Astrocyte (in vitro differentiated cells and primary cell): ENCODE data around the gene ATP11C.

Source experiments
- EZH2 ChIP-seq: IDR thresholded peaks from 2 replicates; pipeline ENCODE4 v1.6.1; 2012; ENCODE audit warnings: mild to moderate bottlenecking, low read length, inconsistent platforms; ENCODE audit not compliant: insufficient read depth
- TF ChIP-seq, protein P1 (sequence below): IDR thresholded peaks from 2 replicates; pipeline ENCODE4 v1.5.1; 2011; ENCODE audit warnings: low read depth, mild to moderate bottlenecking, inconsistent platforms, low read length, moderate library complexity; ENCODE audit not compliant: insufficient read depth

DNA sequence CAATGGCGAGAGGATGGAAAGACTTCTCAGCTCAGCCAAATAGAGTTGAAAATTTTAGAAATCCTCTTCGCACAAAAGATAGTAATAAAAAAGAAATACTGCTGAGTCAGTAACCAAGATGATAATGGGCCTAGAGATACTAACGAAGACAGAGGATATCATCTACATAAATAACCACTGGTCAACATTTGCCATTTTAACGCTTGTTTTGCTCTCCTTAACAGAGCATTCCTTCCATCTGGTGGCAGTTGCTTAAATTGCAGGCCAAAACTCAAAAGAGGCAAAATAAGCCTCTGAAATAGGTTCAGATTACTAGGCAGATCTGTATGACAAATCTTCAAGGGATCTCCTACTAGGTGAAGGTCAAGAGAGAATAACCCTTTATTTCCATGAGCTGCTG lies 173.2 kb downstream of the ATP11C start:
- TF ChIP-seq, protein P1, sequence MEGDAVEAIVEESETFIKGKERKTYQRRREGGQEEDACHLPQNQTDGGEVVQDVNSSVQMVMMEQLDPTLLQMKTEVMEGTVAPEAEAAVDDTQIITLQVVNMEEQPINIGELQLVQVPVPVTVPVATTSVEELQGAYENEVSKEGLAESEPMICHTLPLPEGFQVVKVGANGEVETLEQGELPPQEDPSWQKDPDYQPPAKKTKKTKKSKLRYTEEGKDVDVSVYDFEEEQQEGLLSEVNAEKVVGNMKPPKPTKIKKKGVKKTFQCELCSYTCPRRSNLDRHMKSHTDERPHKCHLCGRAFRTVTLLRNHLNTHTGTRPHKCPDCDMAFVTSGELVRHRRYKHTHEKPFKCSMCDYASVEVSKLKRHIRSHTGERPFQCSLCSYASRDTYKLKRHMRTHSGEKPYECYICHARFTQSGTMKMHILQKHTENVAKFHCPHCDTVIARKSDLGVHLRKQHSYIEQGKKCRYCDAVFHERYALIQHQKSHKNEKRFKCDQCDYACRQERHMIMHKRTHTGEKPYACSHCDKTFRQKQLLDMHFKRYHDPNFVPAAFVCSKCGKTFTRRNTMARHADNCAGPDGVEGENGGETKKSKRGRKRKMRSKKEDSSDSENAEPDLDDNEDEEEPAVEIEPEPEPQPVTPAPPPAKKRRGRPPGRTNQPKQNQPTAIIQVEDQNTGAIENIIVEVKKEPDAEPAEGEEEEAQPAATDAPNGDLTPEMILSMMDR, result peak; percentile 56
- TF ChIP-seq EZH2, result no peak
